ENCODE data around the gene RNF130.
"Not testable (repeated sequence)": the region's sequence is repeated elsewhere in the genome, so short reads cannot be mapped to it uniquely, and the experiment has no call there.

RNF130 gene

GRCh38 chr5:180053061-180053602 lies 18.4 kb downstream of the RNF130 start:
- DNase-seq = no peak

DNA sequence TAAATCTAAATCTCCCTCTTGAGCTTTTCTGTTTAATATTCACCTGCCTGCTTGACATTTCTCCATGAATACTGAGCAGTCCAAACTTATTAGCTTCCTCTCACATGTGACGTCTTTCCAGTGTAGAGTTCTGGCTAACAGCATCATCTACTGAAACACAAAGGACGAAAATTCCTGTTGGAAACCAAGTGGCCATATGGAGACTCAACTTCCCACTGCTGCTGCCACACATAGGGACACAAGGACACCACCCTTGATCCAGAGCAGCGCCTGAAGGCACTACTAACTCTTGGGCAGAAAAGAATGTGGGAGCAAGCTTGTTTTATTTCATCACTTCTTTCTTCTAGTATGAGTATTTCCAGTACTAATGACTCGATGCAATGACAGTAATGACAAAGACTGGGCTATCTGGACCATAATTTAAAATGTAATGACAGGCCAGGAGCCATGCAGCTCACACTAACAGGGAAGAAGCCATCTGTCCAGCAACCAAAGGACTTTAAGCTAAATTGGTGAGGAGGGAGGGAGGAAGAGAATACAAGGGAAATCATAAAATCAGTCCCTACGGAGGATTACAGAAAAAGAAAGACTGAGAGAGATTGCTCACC lies 19.2 kb downstream of the RNF130 start:
- no peak for DNase-seq

DNA sequence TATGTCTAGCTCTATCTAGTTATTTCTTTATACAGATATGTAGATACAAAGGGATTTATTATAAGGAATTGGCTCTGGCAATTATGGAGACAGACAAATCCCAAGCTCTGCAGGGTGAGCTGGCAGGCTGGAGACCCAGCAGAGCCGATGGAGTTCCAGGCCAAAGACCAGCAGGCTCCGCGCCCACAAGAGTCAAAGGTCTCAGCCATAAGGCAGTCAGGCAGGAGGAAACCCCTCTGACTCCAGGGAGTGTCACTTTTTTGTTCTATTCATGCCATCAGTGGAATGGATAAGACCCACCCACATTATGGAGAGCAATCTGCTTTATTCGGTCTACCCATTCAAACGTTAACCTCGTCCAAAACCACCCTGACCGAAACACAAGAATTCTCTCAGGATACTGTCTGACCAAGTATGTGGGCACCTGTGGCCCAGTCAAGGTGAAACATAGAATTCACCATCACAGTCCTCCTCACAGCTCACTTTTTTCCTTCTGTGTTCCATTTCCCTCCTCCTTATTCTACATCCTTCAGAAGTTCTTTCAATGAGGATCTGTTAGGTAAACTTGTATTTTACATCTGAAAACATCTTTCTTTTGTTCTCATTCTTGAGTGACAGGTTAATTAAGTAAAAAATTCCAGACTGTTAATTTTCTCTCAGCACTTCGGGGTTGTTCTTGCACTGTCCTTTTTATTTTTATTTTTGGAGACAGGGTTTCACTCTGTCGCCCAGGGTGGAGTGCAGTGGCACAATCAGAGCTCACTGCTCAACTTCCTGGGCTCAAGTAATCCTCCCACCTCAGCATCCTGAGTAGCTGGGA lies 21.2 kb downstream of the RNF130 start:
- no peak for DNase-seq

GRCh38 chr5:180049185-180049548 lies 22.4 kb downstream of the RNF130 start:
- no peak for DNase-seq

DNA sequence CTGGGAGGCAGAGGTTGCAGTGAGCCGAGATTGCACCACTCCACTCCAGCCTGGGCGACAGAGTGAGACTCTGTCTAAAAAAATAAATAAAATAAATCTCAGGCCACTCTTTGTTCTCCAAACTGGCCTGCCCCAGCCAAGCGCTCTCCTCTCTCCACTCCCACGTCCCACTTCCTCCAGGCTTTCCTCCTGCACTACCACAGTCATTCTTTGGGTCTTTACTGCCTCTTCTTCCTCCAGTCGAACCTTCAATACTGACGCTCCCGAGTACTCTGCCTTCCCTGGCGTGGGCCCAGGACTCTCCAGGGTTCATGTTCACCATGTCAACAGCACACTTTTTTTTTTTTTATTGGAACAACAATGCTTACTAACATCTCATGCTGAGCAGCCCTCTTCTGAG lies 23.9 kb downstream of the RNF130 start:
- DNase-seq = no peak

DNA sequence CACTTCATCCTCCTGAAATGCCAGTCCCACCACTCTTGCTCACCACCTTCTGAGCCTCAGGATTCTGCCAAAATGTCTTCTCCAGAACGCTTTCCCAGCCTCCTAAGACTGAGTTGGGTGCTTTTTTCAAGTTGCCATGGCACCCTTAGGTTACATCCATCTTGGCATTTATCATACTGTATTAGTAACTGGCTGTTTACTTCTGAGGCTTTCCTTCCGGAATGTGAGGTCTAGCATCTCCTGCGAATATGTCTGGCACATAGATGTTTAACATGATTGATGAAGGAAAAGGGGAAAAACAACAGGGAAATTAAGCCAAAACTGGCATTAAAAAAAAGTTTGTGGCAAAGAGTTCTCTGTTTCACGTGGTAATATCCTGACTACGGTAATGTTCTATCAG lies 24.9 kb downstream of the RNF130 start:
- no peak for DNase-seq

DNA sequence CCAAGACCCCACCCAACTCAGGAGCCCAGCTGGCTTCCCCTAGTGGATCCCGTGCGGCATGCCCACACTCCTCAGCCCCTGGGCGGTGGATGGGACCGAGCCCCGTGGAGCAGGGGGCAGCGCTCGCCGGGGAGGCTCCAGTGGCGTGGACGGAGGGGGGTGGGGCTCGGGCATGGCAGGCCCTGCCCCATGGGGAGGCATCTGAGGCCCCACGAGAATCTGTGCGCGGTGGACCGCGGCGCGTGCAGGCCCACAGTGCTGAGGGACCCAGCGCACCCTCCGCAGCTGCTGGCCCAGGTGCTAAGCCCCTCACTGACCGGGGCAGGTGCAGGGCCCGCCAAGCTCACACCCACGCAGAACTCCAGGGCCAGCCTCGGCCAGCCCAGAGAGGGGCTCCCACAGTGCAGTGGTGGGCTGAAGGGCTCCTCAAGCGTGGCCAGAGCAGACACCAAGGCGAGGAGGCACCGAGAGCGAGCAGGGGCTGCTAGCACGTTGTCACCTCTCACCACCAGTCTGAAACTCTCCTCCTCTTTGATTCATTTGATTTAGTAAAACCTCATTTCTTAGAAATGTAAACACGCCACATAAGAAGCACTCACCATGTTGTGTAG lies 25.6 kb downstream of the RNF130 start:
- DNase-seq = no peak

- DNase-seq = no peak
Observed at GRCh38 chr5:180043377-180043776, 28.2 kb downstream of the RNF130 start.

DNA sequence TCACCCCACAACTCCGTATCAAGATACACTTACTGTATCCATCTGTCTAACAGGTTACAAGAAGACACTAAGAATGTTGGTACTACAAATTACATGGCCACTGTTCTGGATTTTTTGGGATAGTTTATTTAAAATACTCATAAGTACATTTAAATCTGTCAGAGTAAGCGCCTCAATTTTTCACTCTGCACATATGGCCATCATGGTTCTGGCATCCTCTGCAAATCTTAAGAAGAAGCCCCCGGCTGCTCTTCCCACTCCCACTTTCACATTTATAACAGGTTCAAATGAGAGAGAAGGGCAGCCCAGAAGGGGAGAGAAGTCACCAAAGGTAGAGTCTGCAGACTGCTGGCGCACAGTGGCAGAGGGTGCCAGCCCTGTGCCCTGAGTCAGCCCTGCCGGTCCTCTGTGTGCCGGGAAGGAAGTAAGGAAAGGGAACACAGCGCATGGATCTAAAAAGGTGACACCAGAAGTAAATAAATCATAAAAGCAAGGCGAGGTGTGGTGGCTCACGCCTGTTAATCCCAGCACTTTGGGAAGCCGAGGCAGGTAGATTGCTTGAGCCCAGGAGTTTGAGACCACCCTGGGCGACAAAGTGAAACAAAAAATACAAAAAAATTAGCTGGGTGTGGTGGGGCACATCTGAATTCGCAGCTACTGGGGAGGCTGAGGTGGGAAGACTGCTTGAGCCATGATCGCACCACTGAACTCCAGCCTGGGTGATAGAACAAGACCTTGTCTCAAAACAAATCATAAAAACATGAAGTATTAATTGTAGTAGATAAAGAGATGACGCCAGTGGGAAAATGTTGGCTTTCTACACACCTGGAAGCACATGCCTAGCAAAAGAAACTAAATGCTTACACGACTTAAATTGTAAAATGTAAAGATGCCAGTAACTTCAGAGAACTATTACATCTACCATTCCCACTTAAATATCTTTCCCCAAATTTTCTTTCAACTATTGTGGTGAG lies 30.0 kb downstream of the RNF130 start:
- DNase-seq = no peak

DNA sequence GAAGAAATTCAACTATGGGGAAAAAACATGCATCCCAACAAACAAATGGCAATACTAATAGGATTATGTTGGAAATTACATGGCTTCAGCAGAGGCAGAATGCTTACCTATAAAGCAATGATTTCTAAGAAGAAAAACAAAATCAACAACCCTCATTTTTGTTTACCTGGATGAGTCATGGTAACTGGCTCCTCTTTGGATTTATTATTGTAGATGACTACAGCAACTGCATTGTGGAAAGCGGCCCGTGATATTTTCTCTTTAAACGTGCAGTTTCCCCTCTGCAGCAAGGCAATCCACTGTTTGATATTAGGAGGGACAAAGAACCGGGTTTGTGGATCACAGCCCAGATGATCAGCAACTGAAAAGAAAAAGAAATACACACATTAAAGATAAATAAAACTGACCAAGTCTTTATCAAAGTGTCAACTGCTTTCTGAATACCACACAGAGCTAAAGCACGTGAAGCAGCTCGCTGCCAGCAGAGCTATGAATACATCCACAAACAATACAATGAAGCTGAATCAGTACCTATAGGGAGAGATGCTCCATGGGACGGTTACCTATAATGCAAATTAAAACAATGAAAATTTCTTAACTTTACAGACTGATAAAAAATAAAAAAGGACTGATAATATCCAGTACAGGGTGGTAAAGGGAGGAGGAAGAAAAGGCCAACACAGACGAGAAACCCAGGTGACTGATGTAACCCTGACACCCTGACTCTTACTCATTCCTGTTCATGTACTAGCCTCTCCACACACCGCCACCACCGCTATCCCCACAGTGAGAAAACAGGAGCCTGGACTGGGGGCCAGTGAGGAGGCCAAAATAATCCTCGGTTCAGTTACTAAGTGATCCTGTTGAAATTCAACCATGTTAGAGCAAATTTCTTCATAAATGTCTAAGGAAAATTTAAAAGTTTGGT lies 31.0 kb downstream of the RNF130 start:
- DNase-seq = no peak

DNA sequence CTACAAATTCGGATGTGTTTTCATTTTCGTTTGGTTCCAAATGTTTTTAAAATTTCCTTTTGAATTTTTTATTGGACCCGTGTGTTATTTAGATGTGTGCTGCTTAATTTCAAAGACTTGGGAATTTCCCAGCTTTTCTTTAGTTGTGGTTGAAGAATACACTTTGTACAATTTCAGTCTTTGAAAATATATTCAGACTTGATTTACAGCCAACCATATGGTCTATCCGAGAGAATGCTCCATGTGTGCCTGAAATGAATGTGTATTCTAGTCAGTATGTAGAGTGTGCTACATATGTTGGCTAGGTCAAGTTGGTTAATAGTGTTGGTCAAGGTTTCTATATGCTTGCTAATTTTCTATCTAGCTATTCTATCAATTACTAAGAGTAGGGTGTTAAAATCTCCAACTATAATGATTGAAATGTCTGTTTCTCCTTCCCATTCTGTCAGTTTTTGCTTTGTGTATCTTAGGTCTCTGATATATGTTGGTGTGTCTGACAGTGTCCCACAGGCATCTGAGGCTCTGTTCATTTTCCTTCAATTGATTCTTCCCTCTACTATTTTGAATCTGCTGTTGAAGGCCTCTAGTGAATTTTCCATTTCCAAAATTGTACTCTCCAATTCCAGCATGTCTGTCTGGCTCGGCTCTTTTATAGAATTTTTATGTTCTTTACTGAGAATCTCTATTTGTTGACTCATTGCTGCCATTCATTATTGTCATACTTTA lies 36.2 kb downstream of the RNF130 start:
- DNase-seq = no peak

DNA sequence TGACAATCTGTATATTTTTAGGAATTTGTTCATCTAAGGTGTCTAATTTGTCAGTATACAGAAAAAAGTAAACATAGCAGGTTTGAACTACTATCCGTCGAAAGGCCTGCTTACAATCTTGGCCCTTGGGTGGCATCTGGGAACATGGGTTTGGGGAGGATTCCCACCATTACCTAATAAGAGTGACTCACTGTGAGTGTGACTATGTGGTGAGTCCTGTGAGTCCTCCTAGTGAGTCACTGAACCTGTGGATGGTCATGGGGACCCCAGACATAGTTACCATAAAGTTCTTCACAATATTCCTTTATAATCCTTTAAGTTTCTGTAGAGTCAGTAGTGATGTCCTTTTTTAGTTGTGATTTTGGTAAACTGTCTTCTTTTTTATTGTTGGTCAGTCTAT lies 37.0 kb downstream of the RNF130 start:
- DNase-seq = no peak

- no peak for DNase-seq
Observed at GRCh38 chr5:180027459-180028089, 44.0 kb downstream of the RNF130 start.

DNA sequence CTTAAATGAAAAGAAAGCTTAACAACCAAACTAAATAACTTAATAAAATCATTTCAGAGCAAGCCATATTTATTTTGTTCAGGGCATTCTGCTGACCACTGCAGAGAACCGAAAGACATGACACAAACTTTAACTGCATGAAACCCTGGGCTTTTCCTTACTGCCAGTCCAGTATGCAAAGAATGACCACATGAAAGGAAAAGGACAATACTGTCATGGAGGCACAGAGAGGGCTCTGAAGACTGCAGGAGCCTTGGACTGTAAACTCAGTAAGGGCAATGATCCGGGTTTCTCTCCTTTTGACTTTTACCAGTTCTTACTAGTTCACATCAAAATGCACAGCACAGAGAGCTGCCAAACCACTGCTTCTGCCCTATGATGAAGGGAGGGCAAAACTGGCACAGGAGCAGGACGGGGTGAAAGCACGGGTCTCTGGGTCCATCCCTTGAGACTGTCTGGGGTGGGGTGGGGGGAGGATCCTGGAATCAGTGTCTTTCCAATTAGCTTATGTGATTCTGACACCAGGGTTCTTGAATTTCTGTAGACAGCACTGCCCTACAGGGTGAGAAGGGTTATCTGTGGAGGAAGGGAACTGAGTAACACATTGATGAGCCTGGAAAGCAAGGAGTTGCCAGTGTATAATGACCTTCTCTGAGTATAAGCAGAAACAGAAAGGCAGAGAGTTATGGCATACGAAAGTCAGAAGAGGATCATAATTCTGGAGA lies 44.7 kb downstream of the RNF130 start:
- no peak for DNase-seq

GRCh38 chr5:180026320-180026719 lies 45.2 kb downstream of the RNF130 start:
- DNase-seq = no peak

DNA sequence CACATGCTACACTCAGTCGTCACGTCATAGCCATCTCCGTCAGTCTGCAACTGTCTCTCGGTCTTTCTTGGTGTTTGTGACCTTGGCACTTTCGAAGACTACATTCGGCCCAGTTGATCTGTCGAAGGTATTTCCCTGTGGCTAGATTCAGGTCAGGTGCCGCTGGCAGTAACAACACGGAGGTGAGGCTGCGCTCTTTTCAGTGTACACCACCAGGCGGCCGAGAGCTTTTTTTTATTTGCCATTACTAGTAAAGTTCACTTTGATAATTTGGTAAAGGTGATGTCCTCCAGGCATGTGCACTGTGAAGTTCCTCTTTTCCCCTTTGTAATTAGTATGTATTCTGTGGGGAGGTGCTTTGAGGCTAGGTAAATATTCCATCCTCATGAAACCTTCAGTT lies 49.7 kb downstream of the RNF130 start:
- no peak for DNase-seq

DNA sequence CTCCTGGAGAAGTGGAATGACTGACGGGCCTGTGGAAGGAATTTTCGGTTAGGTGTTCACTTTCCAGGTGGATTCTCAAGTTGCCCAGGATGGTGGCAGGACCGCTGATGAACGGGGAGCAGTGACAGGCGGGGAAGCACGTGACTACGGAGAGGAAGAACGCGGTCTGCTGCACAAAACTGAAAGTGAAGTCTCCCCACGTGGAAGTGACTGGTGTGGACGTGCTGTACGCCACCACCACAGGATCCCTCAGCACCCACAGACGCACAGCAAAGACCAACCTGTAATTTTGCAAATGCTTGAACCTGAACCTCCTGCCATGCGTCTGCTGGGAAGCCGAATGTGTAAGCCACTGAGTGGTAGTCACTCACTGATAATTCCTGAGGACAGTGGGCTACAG lies 51.4 kb downstream of the RNF130 start:
- DNase-seq = no peak

DNA sequence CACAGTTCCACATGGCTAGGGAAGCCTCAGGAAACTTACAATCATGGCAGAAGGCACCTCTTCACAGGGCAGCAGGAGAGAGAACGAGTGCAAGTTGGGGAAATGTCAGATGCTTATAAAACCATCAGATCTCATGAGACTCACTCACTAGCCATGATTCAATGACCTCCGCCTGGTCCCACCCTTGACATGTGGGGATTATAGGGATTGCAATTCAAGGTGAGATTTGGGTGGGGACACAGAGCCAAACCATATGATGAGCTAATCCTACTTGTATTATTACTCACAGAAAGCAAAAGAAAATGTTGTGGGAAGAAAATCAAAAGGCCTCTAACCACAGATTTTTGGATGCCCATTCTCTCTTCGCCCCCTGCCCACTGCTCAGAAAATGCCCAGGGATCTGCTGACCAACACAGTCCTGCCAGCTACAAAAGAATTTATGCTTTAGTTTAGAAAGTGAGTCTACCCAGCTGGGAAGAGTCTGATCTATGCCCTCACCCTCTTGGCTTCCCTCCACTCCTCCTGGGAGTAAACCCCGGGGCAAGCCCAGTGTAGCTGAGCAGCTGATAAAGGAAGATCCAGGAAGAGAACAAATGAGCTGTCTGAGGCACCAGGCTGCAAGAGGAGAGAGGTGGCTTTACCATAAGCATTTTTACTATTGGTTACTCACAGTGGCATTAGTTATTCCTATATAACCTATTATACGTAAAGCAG lies 53.1 kb downstream of the RNF130 start:
- no peak for DNase-seq

- DNase-seq = not testable (repeated sequence)
Observed at GRCh38 chr5:180015523-180015922, 56.0 kb downstream of the RNF130 start.
